Neural progenitor cell (in vitro differentiated cells): ENCODE data around the gene UTS2B.
"Not testable (repeated sequence)": the region's sequence is repeated elsewhere in the genome, so short reads cannot be mapped to it uniquely, and the experiment has no call there.

Experiments used
- EZH2 ChIP-seq: fragments of 200-600 bp; sonication (generic); IDR thresholded peaks from 2 replicates; pipeline ENCODE4 v1.6.1; 2017; ENCODE audit warnings: antibody characterized with exemption, mild to moderate bottlenecking, moderate library complexity
- EZH2phosphoT487 ChIP-seq: fragments of 200-600 bp; sonication (generic); IDR thresholded peaks from 2 replicates; pipeline ENCODE4 v1.6.1; 2017; ENCODE audit warnings: antibody characterized with exemption
- TF ChIP-seq, protein P1 (sequence below): fragments of 200-600 bp; sonication (generic); IDR thresholded peaks from 2 replicates; pipeline ENCODE4 v1.5.1; 2017; ENCODE audit warnings: antibody characterized with exemption, mild to moderate bottlenecking

DNA sequence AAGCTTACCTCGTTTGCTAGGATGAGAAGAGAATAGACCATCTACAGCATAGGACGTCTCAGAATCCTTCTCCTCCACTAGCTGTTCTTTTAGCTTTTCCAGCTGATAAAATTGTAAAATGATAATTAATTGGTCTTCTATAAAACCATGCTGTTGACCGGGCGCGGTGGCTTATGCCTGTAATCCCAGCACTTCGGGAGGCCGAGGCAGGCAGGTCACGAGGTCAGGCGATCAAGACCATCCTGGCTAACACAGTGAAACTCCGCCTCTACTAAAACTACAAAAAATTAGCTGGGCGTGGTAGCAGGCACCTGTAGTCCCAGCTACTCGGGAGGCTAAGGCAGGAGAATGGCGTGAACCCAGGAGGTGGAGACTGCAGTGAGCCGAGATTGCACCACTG lies 55.1 kb downstream of the UTS2B start:
- TF ChIP-seq, protein P1, sequence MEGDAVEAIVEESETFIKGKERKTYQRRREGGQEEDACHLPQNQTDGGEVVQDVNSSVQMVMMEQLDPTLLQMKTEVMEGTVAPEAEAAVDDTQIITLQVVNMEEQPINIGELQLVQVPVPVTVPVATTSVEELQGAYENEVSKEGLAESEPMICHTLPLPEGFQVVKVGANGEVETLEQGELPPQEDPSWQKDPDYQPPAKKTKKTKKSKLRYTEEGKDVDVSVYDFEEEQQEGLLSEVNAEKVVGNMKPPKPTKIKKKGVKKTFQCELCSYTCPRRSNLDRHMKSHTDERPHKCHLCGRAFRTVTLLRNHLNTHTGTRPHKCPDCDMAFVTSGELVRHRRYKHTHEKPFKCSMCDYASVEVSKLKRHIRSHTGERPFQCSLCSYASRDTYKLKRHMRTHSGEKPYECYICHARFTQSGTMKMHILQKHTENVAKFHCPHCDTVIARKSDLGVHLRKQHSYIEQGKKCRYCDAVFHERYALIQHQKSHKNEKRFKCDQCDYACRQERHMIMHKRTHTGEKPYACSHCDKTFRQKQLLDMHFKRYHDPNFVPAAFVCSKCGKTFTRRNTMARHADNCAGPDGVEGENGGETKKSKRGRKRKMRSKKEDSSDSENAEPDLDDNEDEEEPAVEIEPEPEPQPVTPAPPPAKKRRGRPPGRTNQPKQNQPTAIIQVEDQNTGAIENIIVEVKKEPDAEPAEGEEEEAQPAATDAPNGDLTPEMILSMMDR, result not testable (repeated sequence)
- not testable (repeated sequence) for TF ChIP-seq EZH2, EZH2phosphoT487
